Measurements from ENCODE around the gene TAOK3.
"Not testable (repeated sequence)": the region's sequence is repeated elsewhere in the genome, so short reads cannot be mapped to it uniquely, and the experiment has no call there.

The TAOK3 gene

GRCh38 chr12:118288174-118288573, 84.5 kb downstream of the TAOK3 start:
- DNase-seq: no peak

- no peak for DNase-seq
Observed at GRCh38 chr12:118287728-118288127, 85.0 kb downstream of the TAOK3 start.

- DNase-seq: no peak
Observed at GRCh38 chr12:118282767-118283166, 89.9 kb downstream of the TAOK3 start.

- DNase-seq: not testable (repeated sequence)
Observed at GRCh38 chr12:118278288-118278687, 94.4 kb downstream of the TAOK3 start.

GRCh38 chr12:118274066-118274465, 98.6 kb downstream of the TAOK3 start:
- no peak for DNase-seq

- DNase-seq: no peak
Observed at GRCh38 chr12:118271770-118272417, 100.8 kb downstream of the TAOK3 start.

- no peak for DNase-seq
Observed at GRCh38 chr12:118271183-118271582, 101.5 kb downstream of the TAOK3 start.

GRCh38 chr12:118269806-118270205, 102.9 kb downstream of the TAOK3 start:
- DNase-seq: no peak

- no peak for DNase-seq
Observed at GRCh38 chr12:118259079-118259478, 113.6 kb downstream of the TAOK3 start.

GRCh38 chr12:118256352-118256751, 116.4 kb downstream of the TAOK3 start:
- no peak for DNase-seq

GRCh38 chr12:118249547-118249946, 123.2 kb downstream of the TAOK3 start:
- no peak for DNase-seq

- DNase-seq: not testable (repeated sequence)
Observed at GRCh38 chr12:118245886-118246285, 126.8 kb downstream of the TAOK3 start.

- no peak for DNase-seq
Observed at GRCh38 chr12:118238888-118239287, 133.8 kb downstream of the TAOK3 start.

- no peak for DNase-seq
Observed at GRCh38 chr12:118237908-118238307, 134.8 kb downstream of the TAOK3 start.

- no peak for DNase-seq
Observed at GRCh38 chr12:118237052-118237665, 135.5 kb downstream of the TAOK3 start.

- no peak for DNase-seq
Observed at GRCh38 chr12:118220702-118221101, 152.0 kb downstream of the TAOK3 start.

- no peak for DNase-seq
Observed at GRCh38 chr12:118219772-118220171, 152.9 kb downstream of the TAOK3 start.

- no peak for DNase-seq
Observed at GRCh38 chr12:118219106-118219505, 153.6 kb downstream of the TAOK3 start.

- DNase-seq: no peak
Observed at GRCh38 chr12:118213452-118213851, 159.3 kb downstream of the TAOK3 start.

GRCh38 chr12:118212606-118213005, 160.1 kb downstream of the TAOK3 start:
- no peak for DNase-seq

- no peak for DNase-seq
Observed at GRCh38 chr12:118206107-118206412, 166.6 kb downstream of the TAOK3 start.

- no peak for DNase-seq
Observed at GRCh38 chr12:118193958-118194357, 178.7 kb downstream of the TAOK3 start.

GRCh38 chr12:118193477-118193876, 179.2 kb downstream of the TAOK3 start:
- no peak for DNase-seq

- DNase-seq: no peak
Observed at GRCh38 chr12:118190266-118190665, 182.4 kb downstream of the TAOK3 start.

GRCh38 chr12:118189741-118190191, 182.9 kb downstream of the TAOK3 start:
- DNase-seq: no peak
